Smooth muscle cell (in vitro differentiated cells): ENCODE results near the gene ASXL3. TPM values are rescaled to one million over a fixed set of nuclear protein-coding genes. Genes with fewer than 3 reads are reported as not detected.

Experiments
- DNase-seq: peaks from one replicate; lab custom pipeline; 2025; ENCODE audit not compliant: unreplicated experiment; lab: John Stamatoyannopoulos, UW
- H2AFZ ChIP-seq: fragments of 200-600 bp; sonication (generic); 2 replicates; pipeline ENCODE4 v1.6.0; 2016; ENCODE audit warnings: antibody characterized with exemption, low read depth, mild to moderate bottlenecking
- H3F3A ChIP-seq: fragments of 200-600 bp; sonication (generic); 2 replicates; pipeline ENCODE4 v1.6.0; 2017; ENCODE audit warnings: antibody characterized with exemption, low read depth
- H3K27ac ChIP-seq: fragments of 200-600 bp; sonication (generic); 2 replicates; pipeline ENCODE4 v1.5.1; 2016; ENCODE audit warnings: low read depth, mild to moderate bottlenecking
- H3K27me3 ChIP-seq: fragments of 200-600 bp; sonication (generic); 2 replicates; pipeline ENCODE4 v1.6.1; 2016; ENCODE audit warnings: low read depth, mild to moderate bottlenecking
- H3K36me3 ChIP-seq: fragments of 200-600 bp; sonication (generic); 2 replicates; pipeline ENCODE4 v1.5.1; 2016; ENCODE audit warnings: low read depth
- H3K4me1 ChIP-seq: fragments of 200-600 bp; sonication (generic); 2 replicates; pipeline ENCODE4 v1.5.1; 2016; ENCODE audit warnings: low read depth
- H3K4me2 ChIP-seq: fragments of 200-600 bp; sonication (generic); 2 replicates; pipeline ENCODE4 v1.6.0; 2016; ENCODE audit warnings: mild to moderate bottlenecking
- H3K4me3 ChIP-seq: fragments of 200-600 bp; sonication (generic); 2 replicates; pipeline ENCODE4 v1.5.1; 2016; ENCODE audit warnings: mild to moderate bottlenecking
- H3K79me2 ChIP-seq: fragments of 200-600 bp; sonication (generic); 2 replicates; pipeline ENCODE4 v1.6.0; 2016; ENCODE audit warnings: low read depth, mild to moderate bottlenecking
- H3K9ac ChIP-seq: fragments of 200-600 bp; sonication (generic); 2 replicates; pipeline ENCODE4 v1.6.0; 2016; ENCODE audit warnings: low read depth
- H3K9me3 ChIP-seq: fragments of 200-600 bp; sonication (generic); replicated peaks from 2 replicates; pipeline ENCODE4 v1.5.1; 2016; ENCODE audit warnings: low read depth
- H4K20me1 ChIP-seq: fragments of 200-600 bp; sonication (generic); 2 replicates; pipeline ENCODE4 v1.6.0; 2016; ENCODE audit warnings: low read depth
- CTCF ChIP-seq: fragments of 200-600 bp; sonication (generic); IDR thresholded peaks from 2 replicates; pipeline ENCODE4 v1.5.1; 2017; ENCODE audit warnings: borderline replicate concordance, mild to moderate bottlenecking, antibody characterized with exemption; ENCODE audit not compliant: insufficient read depth, poor library complexity, severe bottlenecking
- WGBS: methylation state at CpG from one replicate; pipeline ENCODE4 v1.1.7; 2016; ENCODE audit warnings: low lambda C conversion rate; 5-methylcytosine and 5-hydroxymethylcytosine counted together
- polyA plus RNA-seq: library from polyadenylated mRNA; unstranded; fragments of >200 nt; fragmentation: Nextera tagmentation; extraction: Ambion mirVana; gene quantifications from 2 replicates; pipeline ENCODE4 v1.2.1, GENCODE V29; 2016
- total RNA-seq: library from RNA; depleted of rRNA; stranded (reverse); fragments of >200 nt; gene quantifications from 2 replicates; pipeline ENCODE4 v1.2.3, GENCODE V29; 2014

Gene ASXL3
- total and polyA plus RNA-seq, 2 experiments from 2014 or later = 1.2 to 5.9 TPM

- peak overlapping the region; percentile 55 for H3K27ac ChIP-seq
- DNase-seq = no peak
- 60% methylated on average over 3 of the region's 3 CpGs for WGBS
These were observed 177.4 kb downstream of the ASXL3 start for GRCh38 chr18:33755391-33755790.

GRCh38 chr18:33755931-33756560, 178.0 kb downstream of the ASXL3 start:
- Histone ChIP-seq H3K9me3 (no peaks in the 10 kb centered on the region), H3K4me3 (no peak overlapping the region), H2AFZ (no peak overlapping the region), H3K4me1 (no peaks in the 10 kb centered on the region), H3K4me2 (peak overlapping the region; percentile 36), H3K79me2 (no peaks in the 10 kb centered on the region), H3K9ac (no peak overlapping the region), H4K20me1 (no peaks in the 10 kb centered on the region), H3K27ac (peak overlapping the region; percentile 55), H3K36me3 (no peaks in the 10 kb centered on the region), H3F3A (no peaks in the 10 kb centered on the region), H3K27me3 (no peaks in the 10 kb centered on the region)
- 8% methylated on average over 6 of the region's 6 CpGs for WGBS
- TF ChIP-seq CTCF = no peak
- peak; percentile 2 for DNase-seq

More at GRCh38 chr18:33755391-33755790, 177.4 kb downstream of the ASXL3 start:
- no peaks in the 10 kb centered on the region for H4K20me1 ChIP-seq
- H3K27me3 ChIP-seq = no peaks in the 10 kb centered on the region
- H3K4me3 ChIP-seq = no peak overlapping the region
- H3K9ac ChIP-seq = no peak overlapping the region
- peak overlapping the region; percentile 36 for H3K4me2 ChIP-seq
- no peak overlapping the region for H2AFZ ChIP-seq
- H3K79me2 ChIP-seq = no peaks in the 10 kb centered on the region
- H3K4me1 ChIP-seq = no peaks in the 10 kb centered on the region
- no peaks in the 10 kb centered on the region for H3K36me3 ChIP-seq
- H3K9me3 ChIP-seq = no peaks in the 10 kb centered on the region
- TF ChIP-seq CTCF = no peak
- no peaks in the 10 kb centered on the region for H3F3A ChIP-seq

GRCh38 chr18:33757037-33757436, 179.0 kb downstream of the ASXL3 start:
- H3K36me3 ChIP-seq = no peaks in the 10 kb centered on the region
- no peaks in the 10 kb centered on the region for H3K4me1 ChIP-seq
- no peak overlapping the region for H3K9ac ChIP-seq
- no peaks in the 10 kb centered on the region for H3K79me2 ChIP-seq
- no peaks in the 10 kb centered on the region for H4K20me1 ChIP-seq
- WGBS = 67% methylated on average over 1 of the region's 1 CpG
- H3K4me3 ChIP-seq = no peak overlapping the region
- peak overlapping the region; percentile 36 for H3K4me2 ChIP-seq
- H3K27me3 ChIP-seq = no peaks in the 10 kb centered on the region
- no peak for TF ChIP-seq CTCF
- H2AFZ ChIP-seq = no peak overlapping the region
- no peaks in the 10 kb centered on the region for H3F3A ChIP-seq
- no peaks in the 10 kb centered on the region for H3K9me3 ChIP-seq
- H3K27ac ChIP-seq = peak overlapping the region; percentile 55
- no peak for DNase-seq

- Histone ChIP-seq H3K4me2 (no peak overlapping the region), H3K9me3 (no peaks in the 10 kb centered on the region), H4K20me1 (no peaks in the 10 kb centered on the region), H3K9ac (no peak overlapping the region), H3K27me3 (peaks cover 4% of the 10 kb centered on the region), H3K36me3 (no peaks in the 10 kb centered on the region), H3K79me2 (no peaks in the 10 kb centered on the region), H3F3A (no peaks in the 10 kb centered on the region), H2AFZ (no peak overlapping the region), H3K4me1 (no peaks in the 10 kb centered on the region), H3K4me3 (no peak overlapping the region), H3K27ac (no peak overlapping the region)
- TF ChIP-seq CTCF = peak; percentile 47
- no peak for DNase-seq
These were observed 183.3 kb downstream of the ASXL3 start for GRCh38 chr18:33761363-33761762.
